ENCODE data around the gene BMP7.
"Not testable (repeated sequence)": the region's sequence is repeated elsewhere in the genome, so short reads cannot be mapped to it uniquely, and the experiment has no call there.

The BMP7 gene

DNA sequence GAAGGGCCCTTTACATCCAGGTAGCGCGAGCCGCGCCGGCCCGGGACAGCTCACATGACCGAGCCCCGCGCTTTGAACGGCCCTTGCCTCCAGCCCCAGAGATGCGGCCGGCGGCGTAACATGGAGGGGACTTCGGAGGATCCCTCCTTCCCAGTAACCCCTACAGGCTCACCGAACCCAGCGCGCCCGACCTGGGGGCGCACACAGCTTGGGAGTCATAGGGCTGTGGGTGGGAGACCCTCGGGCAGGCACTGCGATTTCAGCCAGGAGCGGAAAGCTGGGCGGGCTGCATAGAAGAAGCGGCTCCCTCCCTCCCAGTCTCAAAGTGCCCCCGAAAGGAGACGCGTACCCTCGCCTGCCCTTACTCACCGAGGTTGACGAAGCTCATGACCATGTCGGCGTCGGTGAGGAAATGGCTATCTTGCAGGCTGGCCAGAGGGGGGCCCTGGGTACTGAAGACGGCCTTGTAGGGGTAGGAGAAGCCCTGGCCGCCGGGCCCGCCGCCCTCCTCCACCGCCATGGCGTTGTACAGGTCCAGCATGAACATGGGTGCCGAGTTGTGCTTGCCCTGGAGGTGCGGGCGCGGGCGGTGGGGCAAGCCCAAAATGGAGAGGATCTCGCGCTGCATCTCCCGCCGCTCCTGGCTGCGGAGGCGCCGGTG is 975 bp downstream of the BMP7 start:
- Histone ChIP-seq H3K27ac (ENCODE audit: low read depth, low read length) (no peak overlapping the region), H4K8ac (ENCODE audit: low read depth, low read length) (no peak overlapping the region), H4K12ac (ENCODE audit: low read depth, low read length) (no peak overlapping the region), H3K36me3 (ENCODE audit: control insufficient read depth in 1 of 2, insufficient read depth in 2 of 2, low read length in 2 of 2) (no peaks in the 10 kb centered on the region), H3K4me1 (ENCODE audit: control insufficient read depth in 1 of 2, insufficient read depth in 2 of 2, low read length in 2 of 2) (peaks cover 23 to 38% of the 10 kb centered on the region in 2 experiments), H2BK12ac (ENCODE audit: low read length) (no peak overlapping the region), H3K23ac (ENCODE audit: low read length) (no peak overlapping the region), H3K4ac (ENCODE audit: low read depth, low read length) (no peak overlapping the region), H2BK5ac (ENCODE audit: low read depth, low read length, poor library complexity) (no peak overlapping the region), H3K18ac (ENCODE audit: low read length) (peak overlapping the region; percentile 16), H3K14ac (ENCODE audit: low read length) (peak overlapping the region; percentile 2), H3K4me2 (ENCODE audit: low read length) (peak overlapping the region; percentile 83), H3K9me3 (ENCODE audit: insufficient read depth, low read depth, low read length) (peaks cover 3% of the 10 kb centered on the region), H3K4me3 (ENCODE audit: low read depth, low read length) (peak overlapping the region; percentile 70), H2AFZ (ENCODE audit: insufficient read depth, low read length, poor library complexity) (peak overlapping the region; percentile 37), H2BK120ac (ENCODE audit: insufficient read depth, low read length, poor library complexity) (no peak overlapping the region), H3K79me2 (ENCODE audit: control insufficient read depth, insufficient read depth, low read length, poor library complexity) (peaks cover 4% of the 10 kb centered on the region), H4K91ac (ENCODE audit: low read depth, low read length) (no peak overlapping the region), H3K9ac (ENCODE audit: low read length) (no peak overlapping the region), H3K79me1 (ENCODE audit: low read length) (peaks cover 5% of the 10 kb centered on the region), H3K27me3 (ENCODE audit: insufficient read depth, low read length) (peaks cover 21% of the 10 kb centered on the region), H2AK5ac (ENCODE audit: low read length) (no peak overlapping the region)
- no CpG with 5 or more reads among the region's 53 CpGs for WGBS (ENCODE audit: extremely low coverage, insufficient coverage, insufficient read length)
- peak in 1 of 2 donors; percentile 37 for DNase-seq

GRCh38 chr20:57264908-57265335 is 1.5 kb downstream of the BMP7 start:
- not testable (repeated sequence) for H3K23ac ChIP-seq (ENCODE audit: low read length); H2BK5ac ChIP-seq (ENCODE audit: low read depth, low read length, poor library complexity); H3K79me1 ChIP-seq (ENCODE audit: low read length); H4K91ac ChIP-seq (ENCODE audit: low read depth, low read length); H2AK5ac ChIP-seq (ENCODE audit: low read length); H4K12ac ChIP-seq (ENCODE audit: low read depth, low read length); H3K79me2 ChIP-seq (ENCODE audit: control insufficient read depth, insufficient read depth, low read length, poor library complexity); H3K27ac ChIP-seq (ENCODE audit: low read depth, low read length); DNase-seq; H3K9ac ChIP-seq (ENCODE audit: low read length); H3K14ac ChIP-seq (ENCODE audit: low read length); H4K8ac ChIP-seq (ENCODE audit: low read depth, low read length); H3K36me3 ChIP-seq (ENCODE audit: control insufficient read depth in 1 of 2, insufficient read depth in 2 of 2, low read length in 2 of 2); H2BK12ac ChIP-seq (ENCODE audit: low read length); H3K4ac ChIP-seq (ENCODE audit: low read depth, low read length); H2BK120ac ChIP-seq (ENCODE audit: insufficient read depth, low read length, poor library complexity); H3K9me3 ChIP-seq (ENCODE audit: insufficient read depth, low read depth, low read length)
- WGBS (ENCODE audit: extremely low coverage, insufficient coverage, insufficient read length), result no CpG with 5 or more reads among the region's 29 CpGs
- Histone ChIP-seq H3K4me3 (ENCODE audit: low read depth, low read length) (peak overlapping the region; percentile 70), H3K4me2 (ENCODE audit: low read length) (peak overlapping the region; percentile 83), H3K4me1 (ENCODE audit: control insufficient read depth in 1 of 2, insufficient read depth in 2 of 2, low read length in 2 of 2) (peaks cover 23 to 38% of the 10 kb centered on the region in 2 experiments), H3K27me3 (ENCODE audit: insufficient read depth, low read length) (peaks cover 21% of the 10 kb centered on the region), H3K18ac (ENCODE audit: low read length) (peak overlapping the region; percentile 16), H2AFZ (ENCODE audit: insufficient read depth, low read length, poor library complexity) (peak overlapping the region; percentile 37)

- Histone ChIP-seq H3K4me3 (ENCODE audit: low read depth, low read length) (no peak overlapping the region), H3K27ac (ENCODE audit: low read depth, low read length) (no peak overlapping the region), H2AK5ac (ENCODE audit: low read length) (no peak overlapping the region), H4K8ac (ENCODE audit: low read depth, low read length) (no peak overlapping the region), H2BK5ac (ENCODE audit: low read depth, low read length, poor library complexity) (no peak overlapping the region), H3K27me3 (ENCODE audit: insufficient read depth, low read length) (peaks cover 21% of the 10 kb centered on the region), H4K12ac (ENCODE audit: low read depth, low read length) (no peak overlapping the region), H2BK120ac (ENCODE audit: insufficient read depth, low read length, poor library complexity) (peak overlapping the region; percentile 14), H4K91ac (ENCODE audit: low read depth, low read length) (no peak overlapping the region), H3K4ac (ENCODE audit: low read depth, low read length) (no peak overlapping the region), H2BK12ac (ENCODE audit: low read length) (no peak overlapping the region), H3K79me1 (ENCODE audit: low read length) (peaks cover 5% of the 10 kb centered on the region), H2AFZ (ENCODE audit: insufficient read depth, low read length, poor library complexity) (no peak overlapping the region), H3K9ac (ENCODE audit: low read length) (no peak overlapping the region), H3K79me2 (ENCODE audit: control insufficient read depth, insufficient read depth, low read length, poor library complexity) (peaks cover 4% of the 10 kb centered on the region), H3K14ac (ENCODE audit: low read length) (no peak overlapping the region), H3K4me2 (ENCODE audit: low read length) (peak overlapping the region; percentile 48), H3K36me3 (ENCODE audit: control insufficient read depth in 1 of 2, insufficient read depth in 2 of 2, low read length in 2 of 2) (no peaks in the 10 kb centered on the region), H3K18ac (ENCODE audit: low read length) (no peak overlapping the region), H3K4me1 (ENCODE audit: control insufficient read depth in 1 of 2, insufficient read depth in 2 of 2, low read length in 2 of 2) (peaks cover 23 to 38% of the 10 kb centered on the region in 2 experiments), H3K9me3 (ENCODE audit: insufficient read depth, low read depth, low read length) (peaks cover 3% of the 10 kb centered on the region), H3K23ac (ENCODE audit: low read length) (no peak overlapping the region)
- peak in 1 of 2 donors; percentile 51 for DNase-seq
- WGBS (ENCODE audit: extremely low coverage, insufficient coverage, insufficient read length), result no CpG with 5 or more reads among the region's 54 CpGs
These were observed 2.3 kb downstream of the BMP7 start for GRCh38 chr20:57263801-57264792.

DNA sequence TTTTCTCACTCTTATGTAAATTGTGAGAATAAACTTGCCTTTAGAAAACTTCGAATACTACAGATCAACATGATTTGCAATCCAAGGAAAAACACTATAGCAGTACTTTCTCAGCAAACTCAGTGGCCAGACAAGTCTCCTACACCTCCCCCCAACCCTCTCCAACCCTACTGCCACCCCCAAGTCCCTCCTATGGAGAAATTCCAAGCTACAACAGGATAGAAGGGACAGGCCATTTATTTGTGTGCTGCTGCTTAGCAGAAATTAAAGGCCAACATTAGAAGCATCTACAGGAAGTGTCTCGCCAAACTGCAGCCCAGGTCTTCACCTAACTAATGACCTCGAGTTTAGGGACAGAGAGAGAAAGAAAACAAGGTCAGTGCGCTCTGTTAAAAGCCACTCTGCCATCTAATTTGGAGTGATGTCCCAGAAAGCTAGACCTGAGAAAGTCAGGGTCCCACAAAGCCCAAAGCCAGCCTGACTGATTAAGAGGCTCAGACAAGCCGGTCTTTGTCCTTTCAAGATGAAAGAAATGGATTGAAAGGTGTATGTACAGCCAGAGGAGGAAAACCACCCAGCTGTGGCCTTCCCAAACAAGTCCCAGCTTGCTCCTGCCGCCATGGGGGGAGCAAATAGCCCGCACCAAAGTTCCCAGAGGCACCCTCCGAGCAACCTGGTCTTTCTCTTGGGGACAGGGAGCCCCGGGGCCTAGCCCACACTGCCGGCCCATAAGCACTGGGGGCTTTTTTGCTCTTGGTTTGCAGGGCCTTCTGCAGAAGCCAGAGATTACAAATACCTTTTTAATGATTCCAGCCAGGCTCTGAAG is 3.4 kb downstream of the BMP7 start:
- Histone ChIP-seq H3K4me3 (ENCODE audit: low read depth, low read length) (no peak overlapping the region), H2AFZ (ENCODE audit: insufficient read depth, low read length, poor library complexity) (peak overlapping the region; percentile 19), H3K4me1 (ENCODE audit: control insufficient read depth in 1 of 2, insufficient read depth in 2 of 2, low read length in 2 of 2) (peaks cover 23 to 38% of the 10 kb centered on the region in 2 experiments), H2AK5ac (ENCODE audit: low read length) (no peak overlapping the region), H3K36me3 (ENCODE audit: control insufficient read depth in 1 of 2, insufficient read depth in 2 of 2, low read length in 2 of 2) (no peaks in the 10 kb centered on the region), H2BK5ac (ENCODE audit: low read depth, low read length, poor library complexity) (no peak overlapping the region), H3K27ac (ENCODE audit: low read depth, low read length) (peak overlapping the region; percentile 54), H2BK120ac (ENCODE audit: insufficient read depth, low read length, poor library complexity) (peak overlapping the region; percentile 29), H3K27me3 (ENCODE audit: insufficient read depth, low read length) (peaks cover 21% of the 10 kb centered on the region), H4K8ac (ENCODE audit: low read depth, low read length) (peak overlapping the region; percentile 22), H3K18ac (ENCODE audit: low read length) (no peak overlapping the region), H4K91ac (ENCODE audit: low read depth, low read length) (peak overlapping the region; percentile 40), H4K12ac (ENCODE audit: low read depth, low read length) (no peak overlapping the region), H3K4ac (ENCODE audit: low read depth, low read length) (peak overlapping the region; percentile 5), H3K4me2 (ENCODE audit: low read length) (peak overlapping the region; percentile 21), H3K9me3 (ENCODE audit: insufficient read depth, low read depth, low read length) (peaks cover 3% of the 10 kb centered on the region), H3K79me2 (ENCODE audit: control insufficient read depth, insufficient read depth, low read length, poor library complexity) (peaks cover 4% of the 10 kb centered on the region), H3K14ac (ENCODE audit: low read length) (no peak overlapping the region), H2BK12ac (ENCODE audit: low read length) (peak overlapping the region; percentile 16), H3K9ac (ENCODE audit: low read length) (no peak overlapping the region), H3K79me1 (ENCODE audit: low read length) (peaks cover 5% of the 10 kb centered on the region), H3K23ac (ENCODE audit: low read length) (no peak overlapping the region)
- WGBS (ENCODE audit: extremely low coverage, insufficient coverage, insufficient read length), result no CpG with 5 or more reads among the region's 10 CpGs
- DNase-seq, result no peak
